Epithelial cell of proximal tubule (primary cell): Measurements from ENCODE around the gene AUTS2. TPM values are rescaled to one million over a fixed set of nuclear protein-coding genes. Genes with fewer than 3 reads are reported as not detected.

Experiments used
- DNase-seq: peaks from one replicate; pipeline ENCODE4 v3.0.0-alpha.2; 2011; ENCODE audit warnings: low read depth
- H3K4me3 ChIP-seq: 2 replicates; pipeline ENCODE4 v1.5.1; 2011; ENCODE audit warnings: low read depth, mild to moderate bottlenecking, low read length
- total RNA-seq: library from RNA; depleted of rRNA; stranded (reverse); fragments of >200 nt; gene quantifications from 2 replicates; pipeline ENCODE4 v1.2.3, GENCODE V29; 2015
- TF ChIP-seq, protein P1 (sequence below): conservative IDR thresholded peaks from 2 replicates; pipeline ENCODE4 v1.5.1; 2012; ENCODE audit warnings: low read depth, mild to moderate bottlenecking, low read length

The AUTS2 gene
- total RNA-seq, 1 donor from 2014 or later: 10.0 TPM

DNA sequence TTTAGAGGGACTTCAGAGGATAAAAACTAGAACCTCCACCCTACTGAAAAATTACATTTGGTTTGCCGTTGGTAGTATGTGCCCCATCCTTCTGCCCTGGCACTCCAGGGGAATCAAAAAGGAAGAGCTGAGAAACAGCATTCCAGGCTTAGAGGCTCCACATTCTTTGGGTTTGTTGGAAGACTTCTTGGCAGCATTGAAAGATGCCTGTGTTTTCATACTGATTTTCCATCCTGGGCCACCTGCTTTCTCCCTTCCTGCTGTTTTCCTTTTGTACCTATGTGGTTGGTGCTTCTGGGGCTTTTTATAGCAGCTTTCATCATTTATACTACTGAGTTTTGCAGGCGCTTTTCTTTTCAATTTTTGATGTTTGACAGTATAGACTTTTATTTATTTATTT lies 61.7 kb downstream of the AUTS2 start:
- TF ChIP-seq, protein P1, sequence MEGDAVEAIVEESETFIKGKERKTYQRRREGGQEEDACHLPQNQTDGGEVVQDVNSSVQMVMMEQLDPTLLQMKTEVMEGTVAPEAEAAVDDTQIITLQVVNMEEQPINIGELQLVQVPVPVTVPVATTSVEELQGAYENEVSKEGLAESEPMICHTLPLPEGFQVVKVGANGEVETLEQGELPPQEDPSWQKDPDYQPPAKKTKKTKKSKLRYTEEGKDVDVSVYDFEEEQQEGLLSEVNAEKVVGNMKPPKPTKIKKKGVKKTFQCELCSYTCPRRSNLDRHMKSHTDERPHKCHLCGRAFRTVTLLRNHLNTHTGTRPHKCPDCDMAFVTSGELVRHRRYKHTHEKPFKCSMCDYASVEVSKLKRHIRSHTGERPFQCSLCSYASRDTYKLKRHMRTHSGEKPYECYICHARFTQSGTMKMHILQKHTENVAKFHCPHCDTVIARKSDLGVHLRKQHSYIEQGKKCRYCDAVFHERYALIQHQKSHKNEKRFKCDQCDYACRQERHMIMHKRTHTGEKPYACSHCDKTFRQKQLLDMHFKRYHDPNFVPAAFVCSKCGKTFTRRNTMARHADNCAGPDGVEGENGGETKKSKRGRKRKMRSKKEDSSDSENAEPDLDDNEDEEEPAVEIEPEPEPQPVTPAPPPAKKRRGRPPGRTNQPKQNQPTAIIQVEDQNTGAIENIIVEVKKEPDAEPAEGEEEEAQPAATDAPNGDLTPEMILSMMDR: no peak
- DNase-seq: no peak
- no peak overlapping the region for H3K4me3 ChIP-seq

- DNase-seq: no peak
- no peak overlapping the region for H3K4me3 ChIP-seq
- TF ChIP-seq, protein P1: no peak
Measured at GRCh38 chr7:69661342-69661741, 63.1 kb downstream of the AUTS2 start.

GRCh38 chr7:69663911-69664832 lies 65.9 kb downstream of the AUTS2 start:
- no peak overlapping the region for H3K4me3 ChIP-seq
- no peak for DNase-seq
- TF ChIP-seq, protein P1: no peak

GRCh38 chr7:69665369-69665768 lies 67.1 kb downstream of the AUTS2 start:
- no peak overlapping the region for H3K4me3 ChIP-seq
- no peak for DNase-seq
- TF ChIP-seq, protein P1: no peak

DNA sequence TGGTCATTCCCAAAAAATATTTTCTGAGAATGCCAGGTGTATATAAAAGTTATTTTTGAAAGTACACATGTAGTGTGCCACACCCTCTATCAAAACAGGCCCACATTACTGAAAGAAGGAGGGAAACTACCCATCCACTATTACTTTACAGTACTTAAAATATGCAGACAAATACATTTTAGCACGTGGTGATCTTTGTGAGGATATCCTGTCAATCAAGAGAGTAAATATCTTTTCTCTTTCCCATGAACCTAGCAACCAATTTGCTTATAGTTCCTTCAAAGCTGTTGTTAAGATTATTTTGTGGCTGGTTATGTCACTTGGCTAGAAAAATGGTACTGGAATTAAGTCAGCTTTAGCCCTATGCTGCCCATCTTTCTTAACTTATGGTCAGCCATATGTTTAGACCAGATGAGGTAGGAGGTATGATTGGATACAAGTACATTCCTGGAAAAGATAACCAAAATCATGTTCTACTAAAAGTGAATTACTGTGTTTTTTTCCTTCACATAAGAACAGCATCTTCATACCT lies 70.1 kb downstream of the AUTS2 start:
- no peak overlapping the region for H3K4me3 ChIP-seq
- DNase-seq: no peak
- TF ChIP-seq, protein P1: no peak

DNA sequence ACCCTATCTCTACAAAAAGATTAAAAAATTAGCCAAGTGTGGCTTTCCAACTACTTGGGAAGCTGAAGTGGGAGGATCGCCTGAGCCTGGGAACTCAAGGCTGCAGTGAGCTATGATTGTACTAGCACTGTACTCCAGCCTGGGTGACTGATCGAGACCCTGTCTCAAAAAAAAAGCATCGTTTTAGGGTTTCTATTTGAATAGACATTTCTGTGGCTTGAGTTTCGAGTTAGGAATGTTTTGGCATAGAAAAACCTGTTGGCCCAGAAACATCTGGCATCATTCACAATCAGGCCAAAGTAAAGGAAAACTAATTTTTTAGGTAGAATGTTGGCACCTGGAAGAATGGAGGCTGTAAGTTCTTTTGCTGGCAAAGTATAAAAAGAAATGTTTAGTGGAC lies 72.4 kb downstream of the AUTS2 start:
- H3K4me3 ChIP-seq: no peak overlapping the region
- TF ChIP-seq, protein P1: no peak
- DNase-seq: no peak
